SH-SY5Y (cell line): ENCODE results near the gene NKX2-1.

Experiments used
- GATA2 ChIP-seq: IDR thresholded peaks from 2 replicates; pipeline ENCODE4 v1.6.1; 2011; ENCODE audit warnings: mild to moderate bottlenecking, low read depth, low read length
- GATA3 ChIP-seq: IDR thresholded peaks from 2 replicates; pipeline ENCODE4 v1.6.1; 2011; ENCODE audit warnings: low read depth, mild to moderate bottlenecking, low read length, moderate library complexity

- TF ChIP-seq GATA2 = no peak
- no peak for TF ChIP-seq GATA3
Measured at GRCh38 chr14:36513451-36514277, 6.4 kb downstream of the NKX2-1 start.
